Measurements from ENCODE around the gene NR4A3.

The NR4A3 gene

DNA sequence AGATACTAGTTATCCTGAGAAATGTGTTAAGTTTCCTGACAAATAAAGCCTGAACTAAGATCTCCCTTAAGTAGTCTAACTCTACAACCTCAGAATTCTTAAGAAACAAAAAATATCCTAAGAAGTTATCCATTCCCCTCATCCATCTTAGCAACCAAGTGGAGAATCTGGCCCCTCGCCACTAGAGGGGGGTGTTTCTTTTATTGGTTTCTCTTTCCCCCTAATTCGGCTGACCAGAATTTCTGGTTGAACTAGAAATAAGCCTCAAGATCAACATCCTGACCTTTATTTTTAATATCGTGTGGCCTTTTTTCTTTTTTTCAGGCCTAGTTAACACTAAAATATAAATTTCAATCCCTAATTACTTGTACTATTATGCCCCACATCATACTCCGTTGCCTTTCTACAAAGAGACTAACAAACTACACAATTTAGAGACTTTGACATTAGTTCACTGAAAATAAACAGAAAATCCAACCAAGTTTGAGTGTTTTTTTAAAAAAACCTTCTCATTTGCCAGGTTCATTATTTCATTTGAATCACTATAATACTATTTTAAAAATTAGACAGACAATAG lies 14.3 kb upstream of the NR4A3 start:
- Mint-ChIP-seq H3K4me3 (no peak overlapping the region), H3K4me1 (ENCODE audit: low read depth) (peaks cover 38% of the 10 kb centered on the region), H3K36me3 (ENCODE audit: low read depth) (no peaks in the 10 kb centered on the region), H3K9me3 (no peaks in the 10 kb centered on the region), H3K27ac (no peak overlapping the region), H3K27me3 (no peaks in the 10 kb centered on the region)
- DNase-seq: peak; percentile 66

- H3K4me1 Mint-ChIP-seq (ENCODE audit: low read depth): peaks cover 40% of the 10 kb centered on the region
- H3K36me3 Mint-ChIP-seq (ENCODE audit: low read depth): no peaks in the 10 kb centered on the region
- H3K27ac Mint-ChIP-seq: no peak overlapping the region
- DNase-seq: no peak
- no peaks in the 10 kb centered on the region for H3K27me3 Mint-ChIP-seq
- H3K9me3 Mint-ChIP-seq: no peaks in the 10 kb centered on the region
- H3K4me3 Mint-ChIP-seq: no peak overlapping the region
Observed at GRCh38 chr9:99807956-99808355, 13.7 kb upstream of the NR4A3 start.

- no peaks in the 10 kb centered on the region for H3K36me3 Mint-ChIP-seq (ENCODE audit: low read depth)
- no peak overlapping the region for H3K27ac Mint-ChIP-seq
Observed at GRCh38 chr9:99808454-99808853, 13.2 kb upstream of the NR4A3 start.

GRCh38 chr9:99809586-99810319 lies 11.9 kb upstream of the NR4A3 start:
- H3K27ac Mint-ChIP-seq: no peak overlapping the region
- H3K27me3 Mint-ChIP-seq: peaks cover 3% of the 10 kb centered on the region
- no peaks in the 10 kb centered on the region for H3K36me3 Mint-ChIP-seq (ENCODE audit: low read depth)
- H3K4me3 Mint-ChIP-seq: no peak overlapping the region
- H3K4me1 Mint-ChIP-seq (ENCODE audit: low read depth): peaks cover 42% of the 10 kb centered on the region
- no peaks in the 10 kb centered on the region for H3K9me3 Mint-ChIP-seq
- no peak for DNase-seq

More at GRCh38 chr9:99808454-99808853, 13.2 kb upstream of the NR4A3 start:
- Mint-ChIP-seq H3K9me3 (no peaks in the 10 kb centered on the region), H3K27me3 (peaks cover 1% of the 10 kb centered on the region), H3K4me3 (no peak overlapping the region), H3K4me1 (ENCODE audit: low read depth) (peaks cover 40% of the 10 kb centered on the region)
- no peak for DNase-seq

DNA sequence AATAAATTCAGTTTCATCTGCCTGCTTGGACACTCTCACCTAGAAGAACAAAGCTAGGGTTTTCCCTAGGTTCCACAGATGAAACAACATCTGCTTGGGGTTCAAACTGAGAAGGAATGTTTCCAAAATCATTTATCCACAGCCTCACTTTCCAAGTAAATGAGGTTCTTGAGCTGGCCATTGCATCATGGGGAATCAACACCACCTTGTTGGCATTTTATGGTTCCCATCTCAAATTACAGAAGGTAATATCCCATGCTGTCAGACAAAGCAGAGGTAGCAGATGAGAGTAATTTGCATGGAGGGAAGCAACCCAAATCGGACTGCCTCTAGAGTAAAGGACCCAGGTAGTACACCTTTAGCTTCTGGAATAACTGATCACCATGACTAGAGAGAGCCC lies 10.5 kb upstream of the NR4A3 start:
- Mint-ChIP-seq H3K27ac (peak overlapping the region; percentile 93), H3K4me3 (no peak overlapping the region), H3K9me3 (no peaks in the 10 kb centered on the region), H3K36me3 (ENCODE audit: low read depth) (no peaks in the 10 kb centered on the region), H3K4me1 (ENCODE audit: low read depth) (peaks cover 52% of the 10 kb centered on the region), H3K27me3 (peaks cover 3% of the 10 kb centered on the region)
- no peak for DNase-seq

DNA sequence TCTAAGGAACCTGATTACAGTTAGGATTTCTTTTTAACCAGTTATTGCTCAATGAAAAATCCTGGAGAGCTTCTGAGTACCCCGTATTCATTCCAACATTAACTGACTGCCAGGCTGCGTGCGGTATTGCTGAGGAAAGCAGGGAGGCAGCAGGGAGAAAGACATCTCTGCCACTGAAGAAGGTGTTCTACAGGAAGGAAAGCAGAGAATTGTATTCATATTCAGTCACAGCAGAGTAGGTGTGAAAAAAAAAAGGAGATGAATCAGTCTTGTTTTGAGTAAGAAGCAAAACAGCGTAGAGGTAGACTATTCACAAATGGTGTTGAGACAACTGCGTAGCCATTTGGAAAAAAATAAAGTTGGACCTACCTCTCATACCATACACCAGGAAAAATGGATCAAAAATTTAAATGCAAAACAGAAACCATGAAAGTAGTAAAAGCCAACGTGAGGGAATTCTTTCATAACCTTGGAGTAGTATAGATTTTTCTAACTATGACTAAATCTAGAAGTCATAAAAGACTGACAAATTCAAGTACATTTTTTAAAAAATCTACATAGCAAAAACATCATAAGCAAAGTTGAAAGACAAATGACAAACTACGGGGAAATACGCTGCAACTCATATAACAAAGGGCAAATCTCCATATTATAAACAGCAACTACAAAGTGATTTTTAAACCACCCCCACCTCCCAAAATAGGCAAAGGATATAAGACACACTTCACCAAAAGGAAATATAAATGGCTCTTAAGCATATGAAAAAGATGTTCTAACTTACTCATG lies 9.9 kb upstream of the NR4A3 start:
- Mint-ChIP-seq H3K27ac (peak overlapping the region; percentile 93), H3K4me1 (ENCODE audit: low read depth) (peaks cover 58% of the 10 kb centered on the region), H3K36me3 (ENCODE audit: low read depth) (no peaks in the 10 kb centered on the region), H3K27me3 (peaks cover 3% of the 10 kb centered on the region), H3K9me3 (no peaks in the 10 kb centered on the region), H3K4me3 (peak overlapping the region; percentile 37)
- peak; percentile 45 for DNase-seq

- Mint-ChIP-seq H3K36me3 (ENCODE audit: low read depth) (no peaks in the 10 kb centered on the region), H3K9me3 (no peaks in the 10 kb centered on the region), H3K27ac (no peak overlapping the region), H3K4me1 (ENCODE audit: low read depth) (peaks cover 63% of the 10 kb centered on the region), H3K4me3 (no peak overlapping the region), H3K27me3 (peaks cover 3% of the 10 kb centered on the region)
- DNase-seq: no peak
Observed at GRCh38 chr9:99813739-99814138, 7.9 kb upstream of the NR4A3 start.

- H3K36me3 Mint-ChIP-seq (ENCODE audit: low read depth): no peaks in the 10 kb centered on the region
- H3K27me3 Mint-ChIP-seq: peaks cover 3% of the 10 kb centered on the region
- no peaks in the 10 kb centered on the region for H3K9me3 Mint-ChIP-seq
- no peak overlapping the region for H3K27ac Mint-ChIP-seq
- peaks cover 65% of the 10 kb centered on the region for H3K4me1 Mint-ChIP-seq (ENCODE audit: low read depth)
- H3K4me3 Mint-ChIP-seq: no peak overlapping the region
- no peak for DNase-seq
Observed at GRCh38 chr9:99814359-99814758, 7.3 kb upstream of the NR4A3 start.

GRCh38 chr9:99816392-99816791 lies 5.3 kb upstream of the NR4A3 start:
- no peak overlapping the region for H3K4me3 Mint-ChIP-seq
- H3K9me3 Mint-ChIP-seq: no peaks in the 10 kb centered on the region
- H3K36me3 Mint-ChIP-seq (ENCODE audit: low read depth): peaks cover 4% of the 10 kb centered on the region
- no peak overlapping the region for H3K27ac Mint-ChIP-seq
- DNase-seq: no peak
- H3K4me1 Mint-ChIP-seq (ENCODE audit: low read depth): peaks cover 62% of the 10 kb centered on the region
- peaks cover 3% of the 10 kb centered on the region for H3K27me3 Mint-ChIP-seq

- Mint-ChIP-seq H3K4me3 (peak overlapping the region; percentile 98), H3K36me3 (ENCODE audit: low read depth) (peaks cover 19% of the 10 kb centered on the region), H3K27me3 (peaks cover 8% of the 10 kb centered on the region), H3K9me3 (no peaks in the 10 kb centered on the region), H3K27ac (peak overlapping the region; percentile 99), H3K4me1 (ENCODE audit: low read depth) (peaks cover 71% of the 10 kb centered on the region)
- DNase-seq: no peak
Observed at GRCh38 chr9:99818500-99818899, 3.2 kb upstream of the NR4A3 start.

DNA sequence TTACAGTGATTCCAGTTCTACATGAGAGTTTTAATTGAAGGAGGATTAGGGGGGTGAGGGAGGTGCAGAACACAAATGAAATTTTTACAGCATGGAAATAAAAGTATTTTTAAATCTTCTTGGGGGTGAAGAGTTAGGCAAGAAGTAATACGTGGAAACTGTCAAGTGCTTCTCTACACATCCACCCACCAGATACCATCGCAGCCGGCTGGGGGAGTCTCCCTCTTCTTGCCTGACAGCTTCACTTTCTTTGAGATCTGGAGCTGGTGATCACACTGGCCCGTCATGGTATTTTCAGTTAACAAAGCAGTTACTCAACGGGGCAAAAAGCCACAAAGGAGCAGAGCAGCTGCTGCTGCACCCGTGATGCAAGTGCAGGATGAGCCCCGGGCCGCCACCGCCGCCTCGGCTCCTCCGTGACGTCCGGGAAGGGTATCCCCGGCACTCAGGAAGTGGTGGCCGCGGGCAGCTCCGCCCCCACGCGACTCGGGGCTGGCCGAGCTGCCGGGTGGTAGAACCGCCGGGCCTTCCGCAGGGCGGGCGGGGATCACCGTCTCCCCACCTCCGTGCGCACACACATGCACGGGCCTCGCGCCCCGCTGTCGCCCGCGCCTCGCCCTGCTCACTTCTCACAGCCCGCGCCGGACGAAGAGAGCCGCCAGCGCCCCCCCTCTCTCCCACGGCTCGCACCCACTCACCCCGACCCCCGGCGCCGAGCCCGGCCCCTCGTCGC lies 2.4 kb upstream of the NR4A3 start:
- peaks cover 7% of the 10 kb centered on the region for H3K27me3 Mint-ChIP-seq
- DNase-seq: peak; percentile 92
- peaks cover 23% of the 10 kb centered on the region for H3K36me3 Mint-ChIP-seq (ENCODE audit: low read depth)
- no peaks in the 10 kb centered on the region for H3K9me3 Mint-ChIP-seq
- H3K4me3 Mint-ChIP-seq: peak overlapping the region; percentile 98
- peak overlapping the region; percentile 99 for H3K27ac Mint-ChIP-seq
- H3K4me1 Mint-ChIP-seq (ENCODE audit: low read depth): peaks cover 78% of the 10 kb centered on the region

- no peaks in the 10 kb centered on the region for H3K9me3 Mint-ChIP-seq
- H3K36me3 Mint-ChIP-seq (ENCODE audit: low read depth): peaks cover 30% of the 10 kb centered on the region
- peak; percentile 95 for DNase-seq
- peaks cover 81% of the 10 kb centered on the region for H3K4me1 Mint-ChIP-seq (ENCODE audit: low read depth)
- H3K27ac Mint-ChIP-seq: peak overlapping the region; percentile 99
- H3K4me3 Mint-ChIP-seq: peak overlapping the region; percentile 98
- H3K27me3 Mint-ChIP-seq: peaks cover 10% of the 10 kb centered on the region
Observed at GRCh38 chr9:99819856-99820684, 1.6 kb upstream of the NR4A3 start.

DNA sequence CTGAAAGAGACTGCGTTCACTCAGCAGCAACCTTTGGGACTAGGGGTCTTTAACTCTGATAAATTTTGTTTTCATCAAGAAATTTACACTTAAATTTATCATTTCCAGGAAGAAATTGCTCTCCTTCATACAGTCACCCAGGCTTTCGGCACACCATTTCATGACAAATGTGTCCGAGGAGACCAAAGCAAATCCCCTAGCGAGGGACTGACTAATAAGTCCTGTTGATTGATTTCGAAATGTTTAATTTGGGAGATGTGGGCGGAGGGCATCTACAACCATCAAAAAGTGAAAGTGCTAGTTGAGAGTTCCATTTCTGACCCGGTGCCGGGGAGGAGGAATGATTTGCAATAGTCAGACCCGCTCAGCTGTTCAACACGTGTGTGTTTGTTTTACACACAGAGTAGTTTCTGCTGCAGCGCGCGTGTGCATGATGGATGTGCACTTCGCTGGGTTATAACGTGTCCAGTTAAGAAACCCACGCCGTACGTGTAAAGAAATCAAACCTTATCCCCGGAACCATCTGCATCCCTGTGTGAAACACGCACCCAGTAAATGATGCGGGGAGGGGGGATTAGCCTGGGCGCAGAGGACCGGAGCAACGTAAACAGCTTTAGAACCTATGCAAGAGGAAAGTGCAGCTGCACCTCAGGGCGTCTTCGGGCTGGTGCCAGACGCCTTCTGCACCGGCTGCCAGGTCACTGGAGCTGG lies 845 bp upstream of the NR4A3 start:
- peak overlapping the region; percentile 99 for H3K27ac Mint-ChIP-seq
- peak; percentile 69 for DNase-seq
- H3K9me3 Mint-ChIP-seq: no peaks in the 10 kb centered on the region
- peak overlapping the region; percentile 98 for H3K4me3 Mint-ChIP-seq
- peaks cover 81% of the 10 kb centered on the region for H3K4me1 Mint-ChIP-seq (ENCODE audit: low read depth)
- H3K27me3 Mint-ChIP-seq: peaks cover 11% of the 10 kb centered on the region
- H3K36me3 Mint-ChIP-seq (ENCODE audit: low read depth): peaks cover 35% of the 10 kb centered on the region

Measured in activated T-cell treated with anti-CD3 and anti-CD28 coated beads, Interleukin-2, amount 50 U/mL, for 24 hours (primary cell).